RKO (cell line): ENCODE measurements around the gene SRP14.
A peak's percentile ranks its signal among the peaks of the same experiment; 100 is the strongest.

Experiments used
- DNase-seq: peaks from one replicate; pipeline ENCODE4 v3.0.0-alpha.2; 2016; ENCODE audit warnings: low spot score

The SRP14 gene

GRCh38 chr15:40067921-40068624 is 29.1 kb upstream of the SRP14 start:
- no peak for DNase-seq

GRCh38 chr15:40066589-40066988 is 27.6 kb upstream of the SRP14 start:
- DNase-seq: no peak

GRCh38 chr15:40065166-40065565 is 26.2 kb upstream of the SRP14 start:
- DNase-seq: no peak

- no peak for DNase-seq
These were observed 25.4 kb upstream of the SRP14 start for GRCh38 chr15:40064231-40064894.

- DNase-seq: peak; percentile 22
These were observed 24.6 kb upstream of the SRP14 start for GRCh38 chr15:40063563-40064011.

GRCh38 chr15:40062816-40063562 is 24.0 kb upstream of the SRP14 start:
- DNase-seq: no peak

GRCh38 chr15:40061212-40061901 is 22.4 kb upstream of the SRP14 start:
- DNase-seq: no peak

GRCh38 chr15:40060236-40060961 is 21.4 kb upstream of the SRP14 start:
- no peak for DNase-seq

- no peak for DNase-seq
These were observed 20.8 kb upstream of the SRP14 start for GRCh38 chr15:40059821-40060220.

- no peak for DNase-seq
These were observed 19.6 kb upstream of the SRP14 start for GRCh38 chr15:40058476-40059140.

- no peak for DNase-seq
These were observed 16.8 kb upstream of the SRP14 start for GRCh38 chr15:40055576-40056293.

- DNase-seq: no peak
These were observed 16.0 kb upstream of the SRP14 start for GRCh38 chr15:40054855-40055575.

GRCh38 chr15:40054605-40054854 is 15.5 kb upstream of the SRP14 start:
- DNase-seq: no peak

- no peak for DNase-seq
These were observed 15.0 kb upstream of the SRP14 start for GRCh38 chr15:40053831-40054604.

GRCh38 chr15:40053079-40053830 is 14.3 kb upstream of the SRP14 start:
- DNase-seq: no peak

- no peak for DNase-seq
These were observed 13.6 kb upstream of the SRP14 start for GRCh38 chr15:40052604-40053003.

- DNase-seq: no peak
These were observed 12.8 kb upstream of the SRP14 start for GRCh38 chr15:40051616-40052415.
